ENCODE measurements around the gene UCN.

- TF ChIP-seq POLR2A (IDR thresholded peaks at IDR 0.05; ENCODE audit: low read depth, low read length), result no peak
- no peak for TF ChIP-seq POLR2AphosphoS5 (IDR thresholded peaks at IDR 0.05; ENCODE audit: low read depth, low read length)
These were observed 23.2 kb downstream of the UCN start for GRCh38 chr2:27284996-27285395.
